Transverse colon (tissue), 3 donors: Measurements from ENCODE around the gene REEP5.

ENCODE experiments used
- EP300 ChIP-seq: sonication (generic); formaldehyde crosslinking; IDR thresholded peaks from one replicate; pipeline ENCODE4 v1.6.1; 2017; ENCODE audit warnings: antibody characterized with exemption, low read depth
- POLR2A ChIP-seq: fragments of 450-650 bp; IDR thresholded peaks from one replicate; pipeline ENCODE4 v1.6.1; 2016; ENCODE audit warnings: antibody characterized with exemption, mild to moderate bottlenecking, moderate library complexity
- TF ChIP-seq, protein P1 (sequence below), 5 experiments: fragments of 200-600 bp in 3 of 5; fragments of 450-650 bp in 2 of 5; sonication (generic) in 3 of 5; IDR thresholded peaks; 1 replicate in 2 of 5; 2 replicates in 3 of 5; pipeline ENCODE4 v1.5.1; 2016 to 2017; ENCODE audit warnings: antibody characterized with exemption in 5 of 5, inconsistent platforms in 3 of 5, mild to moderate bottlenecking in 2 of 5, moderate library complexity in 1 of 5

DNA sequence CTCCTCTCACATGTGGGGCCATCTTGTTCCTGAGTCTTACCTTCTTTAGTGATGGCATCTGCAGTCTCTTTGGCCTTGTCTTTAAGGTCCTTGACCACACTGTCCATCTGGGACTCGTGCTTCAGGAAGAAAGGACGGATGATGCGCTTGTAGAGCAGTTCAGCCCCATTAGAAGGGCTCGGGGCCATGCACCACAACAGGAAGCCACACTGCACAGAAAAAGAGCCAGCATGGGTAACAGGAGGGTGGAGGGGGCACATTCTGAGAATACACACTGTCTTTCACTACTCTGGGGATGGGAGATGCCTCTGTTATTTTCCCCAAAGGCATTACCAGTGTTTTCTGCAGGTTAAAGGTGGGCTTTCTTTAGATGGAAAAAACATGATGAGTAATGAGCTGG lies 35.1 kb downstream of the REEP5 start:
- TF ChIP-seq, protein P1, sequence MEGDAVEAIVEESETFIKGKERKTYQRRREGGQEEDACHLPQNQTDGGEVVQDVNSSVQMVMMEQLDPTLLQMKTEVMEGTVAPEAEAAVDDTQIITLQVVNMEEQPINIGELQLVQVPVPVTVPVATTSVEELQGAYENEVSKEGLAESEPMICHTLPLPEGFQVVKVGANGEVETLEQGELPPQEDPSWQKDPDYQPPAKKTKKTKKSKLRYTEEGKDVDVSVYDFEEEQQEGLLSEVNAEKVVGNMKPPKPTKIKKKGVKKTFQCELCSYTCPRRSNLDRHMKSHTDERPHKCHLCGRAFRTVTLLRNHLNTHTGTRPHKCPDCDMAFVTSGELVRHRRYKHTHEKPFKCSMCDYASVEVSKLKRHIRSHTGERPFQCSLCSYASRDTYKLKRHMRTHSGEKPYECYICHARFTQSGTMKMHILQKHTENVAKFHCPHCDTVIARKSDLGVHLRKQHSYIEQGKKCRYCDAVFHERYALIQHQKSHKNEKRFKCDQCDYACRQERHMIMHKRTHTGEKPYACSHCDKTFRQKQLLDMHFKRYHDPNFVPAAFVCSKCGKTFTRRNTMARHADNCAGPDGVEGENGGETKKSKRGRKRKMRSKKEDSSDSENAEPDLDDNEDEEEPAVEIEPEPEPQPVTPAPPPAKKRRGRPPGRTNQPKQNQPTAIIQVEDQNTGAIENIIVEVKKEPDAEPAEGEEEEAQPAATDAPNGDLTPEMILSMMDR (IDR thresholded peaks at IDR 0.05), result no peak
- TF ChIP-seq POLR2A (no peak), EP300 (no peak)
